HG02970 (cell line): ENCODE results near the gene AWAT2.

Source experiments
- ATAC-seq: cut with Tn5 transposase; IDR thresholded peaks from one replicate; pipeline ENCODE4 v1.9.1; 2021; ENCODE audit warnings: mild to moderate bottlenecking, moderate library complexity, moderate number of reproducible peaks; ENCODE audit not compliant: unreplicated experiment, low FRiP score

Gene AWAT2

GRCh38 chrX:70042399-70043371 is 7.1 kb downstream of the AWAT2 start:
- no peak for ATAC-seq

- no peak for ATAC-seq
These were observed 7.7 kb downstream of the AWAT2 start for GRCh38 chrX:70041993-70042392.

DNA sequence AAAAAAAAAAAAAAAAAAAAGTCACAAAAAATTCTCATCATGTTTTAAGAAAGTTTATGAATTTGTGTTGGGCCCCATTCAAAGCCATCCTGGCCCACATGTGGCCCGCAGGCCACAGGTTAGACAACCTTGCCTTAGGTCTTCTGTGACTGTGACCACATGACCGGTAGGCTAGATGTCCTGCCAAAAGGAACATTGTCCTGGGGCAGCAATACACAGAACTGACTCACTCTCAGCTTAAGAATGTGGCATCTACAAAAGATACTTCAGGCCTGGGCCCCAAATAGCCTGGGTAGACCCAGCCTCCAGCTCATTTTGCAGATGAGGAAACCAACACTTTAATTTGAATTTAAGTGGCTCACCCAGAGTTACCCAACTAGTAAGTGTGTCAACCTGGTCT is 10.0 kb downstream of the AWAT2 start:
- ATAC-seq = no peak

- no peak for ATAC-seq
These were observed 10.8 kb downstream of the AWAT2 start for GRCh38 chrX:70038951-70039350.

DNA sequence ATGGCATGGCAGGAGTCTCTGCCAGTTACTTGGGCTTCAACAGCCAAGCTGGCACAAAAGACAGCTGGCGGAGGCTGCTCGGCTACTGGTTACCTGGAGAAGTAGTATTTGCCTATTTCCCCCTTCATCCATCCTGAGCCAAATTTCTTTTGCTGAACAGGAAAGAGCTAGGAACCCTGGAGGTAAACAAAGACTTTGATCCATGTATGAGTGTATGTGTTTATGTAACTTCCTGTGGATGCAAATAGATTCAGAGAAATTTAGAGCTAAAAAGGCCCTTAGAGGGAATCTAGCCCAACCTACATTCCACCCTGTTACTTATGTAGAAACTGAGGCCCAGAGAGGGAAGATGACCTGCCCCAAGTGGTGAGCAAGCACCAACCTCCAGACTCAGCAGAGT is 11.2 kb downstream of the AWAT2 start:
- ATAC-seq = no peak

DNA sequence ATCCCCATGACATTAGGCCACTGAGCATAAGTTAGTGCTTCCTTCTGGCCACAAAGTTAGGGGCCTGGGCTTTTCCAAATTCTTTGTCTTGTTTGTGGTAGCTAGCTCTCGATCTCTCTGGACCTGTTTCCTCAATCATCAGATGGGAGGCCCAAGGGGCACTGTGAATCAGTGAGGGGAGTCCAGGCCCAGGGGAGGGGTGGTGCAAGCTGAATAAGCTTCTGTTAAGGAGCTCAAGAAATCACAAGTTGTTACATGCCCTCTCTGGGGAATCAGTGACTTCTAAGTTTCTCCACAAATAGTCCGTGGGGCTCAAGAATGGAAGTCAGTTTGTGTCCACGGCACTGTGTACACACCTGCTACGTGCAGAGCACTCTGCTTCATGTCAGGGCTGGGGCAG is 15.1 kb downstream of the AWAT2 start:
- ATAC-seq = no peak

DNA sequence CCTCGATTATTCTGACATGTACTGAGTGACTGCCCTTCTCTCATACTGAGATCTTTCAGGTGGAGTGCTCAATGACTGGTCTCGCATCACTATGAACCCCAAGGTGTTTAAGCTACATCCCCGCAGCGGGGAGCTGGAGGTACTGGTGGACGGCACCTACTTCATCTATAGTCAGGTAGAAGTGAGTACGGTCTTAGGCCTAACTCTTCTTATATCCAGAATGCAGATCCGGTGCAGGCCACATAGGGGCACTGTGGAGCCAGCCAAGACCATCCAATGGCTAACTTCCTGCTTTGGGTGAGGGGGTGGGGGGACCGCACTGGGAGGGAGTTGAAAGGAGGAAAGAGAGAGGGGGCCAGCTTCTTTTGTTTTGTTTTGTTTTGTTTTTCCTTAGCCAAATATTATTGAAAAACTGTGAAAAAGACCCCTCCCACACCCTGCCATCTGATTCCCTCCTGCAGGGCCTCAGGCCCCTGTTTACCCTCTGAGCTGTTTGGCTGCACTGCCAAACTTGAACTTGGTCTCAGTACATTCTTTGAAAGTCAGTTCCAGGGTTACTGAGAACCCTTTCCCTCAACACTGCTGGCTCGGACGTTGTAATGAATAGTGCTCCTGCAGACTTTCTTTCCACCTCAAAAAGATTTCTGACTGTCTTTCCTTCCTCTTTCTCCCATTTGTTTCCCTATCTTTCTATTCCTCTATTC is 16.2 kb downstream of the AWAT2 start:
- no peak for ATAC-seq

DNA sequence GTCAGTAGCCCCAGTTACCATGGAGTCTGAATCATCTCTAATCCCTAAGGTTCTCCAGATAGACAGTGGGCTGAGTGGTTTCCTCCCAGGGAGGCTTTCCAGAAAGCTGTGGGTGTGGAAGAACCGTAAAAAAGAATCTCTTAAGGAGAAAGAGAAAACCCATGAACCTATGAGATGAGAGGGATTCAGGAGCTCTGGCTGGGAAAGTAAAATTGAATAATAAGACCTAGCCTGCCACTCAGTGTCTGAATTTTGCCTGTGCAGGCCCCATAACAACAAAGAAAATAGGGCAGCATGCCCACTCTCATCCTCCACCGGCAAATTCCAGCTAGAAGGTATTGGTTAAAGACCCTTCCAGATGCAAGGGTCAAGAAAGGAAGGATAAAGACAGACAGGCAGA is 16.9 kb downstream of the AWAT2 start:
- no peak for ATAC-seq

GRCh38 chrX:70030301-70030767 is 19.4 kb downstream of the AWAT2 start:
- peak; percentile 49 for ATAC-seq

DNA sequence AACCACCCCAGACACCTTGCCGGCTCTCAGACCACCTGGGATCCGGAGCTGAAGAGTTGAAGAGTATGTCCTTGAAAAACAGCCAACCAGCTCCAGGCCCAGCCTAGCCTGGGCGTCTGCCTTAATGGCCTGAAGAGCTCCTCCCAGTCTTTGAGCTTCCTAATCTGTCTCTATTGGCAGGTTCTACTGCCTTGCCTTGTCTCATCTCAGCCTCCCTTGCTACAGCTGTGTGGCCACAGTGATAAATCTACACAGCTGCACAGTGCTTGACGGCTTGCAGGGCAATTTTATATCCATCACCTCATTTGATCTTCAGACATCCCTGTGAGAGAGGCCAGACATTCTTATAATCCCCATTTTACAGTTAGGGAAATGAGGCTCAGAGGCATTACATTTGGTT is 19.9 kb downstream of the AWAT2 start:
- no peak for ATAC-seq

- no peak for ATAC-seq
These were observed 22.9 kb downstream of the AWAT2 start for GRCh38 chrX:70026851-70027200.

DNA sequence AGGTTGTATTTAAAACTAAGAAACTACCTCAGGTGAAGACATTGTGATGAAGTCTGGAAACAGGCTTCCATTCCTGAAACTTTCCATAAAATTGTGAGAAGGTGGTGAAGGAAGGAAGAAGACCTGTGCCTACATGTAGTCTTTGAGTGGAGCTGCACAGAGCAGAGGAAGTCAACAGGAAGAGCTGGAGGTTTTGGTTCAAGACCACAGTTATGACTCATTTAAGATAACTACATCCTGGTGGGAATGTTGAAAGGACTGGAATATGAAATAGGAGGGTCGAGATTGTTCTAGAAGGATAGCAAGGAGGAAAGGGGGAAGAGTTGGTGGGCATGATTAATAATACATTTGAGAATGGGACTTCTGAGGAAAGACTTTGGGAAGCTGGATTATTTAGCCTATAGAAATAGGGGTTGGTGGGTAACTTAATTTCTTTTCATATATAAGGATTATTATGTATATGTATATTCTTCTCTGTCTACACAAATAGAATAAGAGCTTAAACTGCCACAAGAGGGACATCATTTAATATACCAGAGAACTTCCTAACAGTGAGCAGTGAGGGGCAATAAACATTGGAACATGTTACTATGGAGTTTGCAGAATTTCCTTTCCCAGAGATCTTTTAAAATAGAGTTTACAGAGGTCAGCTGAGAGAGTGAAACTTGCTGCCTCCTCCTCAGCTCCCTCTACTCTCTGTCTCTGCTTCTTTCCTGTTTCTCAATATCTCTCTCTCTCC is 23.5 kb downstream of the AWAT2 start:
- no peak for ATAC-seq

DNA sequence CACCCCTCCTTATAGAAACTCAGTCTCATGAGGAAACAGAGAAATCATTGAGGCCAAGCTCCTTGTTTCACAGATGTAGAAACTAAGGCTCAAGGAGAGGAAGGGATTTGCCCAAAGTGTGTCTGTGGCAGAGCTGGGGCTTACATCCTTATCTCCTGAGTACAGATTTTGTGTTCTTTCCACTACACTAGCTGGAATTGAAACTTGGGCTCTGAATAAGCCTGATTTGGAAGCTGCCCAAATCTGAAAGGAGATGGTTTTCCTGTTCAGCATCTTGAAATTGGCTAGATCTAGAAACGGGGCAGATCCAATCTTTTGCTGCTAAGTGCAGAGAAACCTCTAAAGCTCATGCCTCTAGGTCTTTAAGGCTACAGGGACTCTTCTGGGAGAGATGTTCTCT is 24.3 kb downstream of the AWAT2 start:
- no peak for ATAC-seq

- ATAC-seq = no peak
These were observed 27.1 kb downstream of the AWAT2 start for GRCh38 chrX:70022616-70023015.

- ATAC-seq = no peak
These were observed 33.2 kb downstream of the AWAT2 start for GRCh38 chrX:70016513-70016912.

DNA sequence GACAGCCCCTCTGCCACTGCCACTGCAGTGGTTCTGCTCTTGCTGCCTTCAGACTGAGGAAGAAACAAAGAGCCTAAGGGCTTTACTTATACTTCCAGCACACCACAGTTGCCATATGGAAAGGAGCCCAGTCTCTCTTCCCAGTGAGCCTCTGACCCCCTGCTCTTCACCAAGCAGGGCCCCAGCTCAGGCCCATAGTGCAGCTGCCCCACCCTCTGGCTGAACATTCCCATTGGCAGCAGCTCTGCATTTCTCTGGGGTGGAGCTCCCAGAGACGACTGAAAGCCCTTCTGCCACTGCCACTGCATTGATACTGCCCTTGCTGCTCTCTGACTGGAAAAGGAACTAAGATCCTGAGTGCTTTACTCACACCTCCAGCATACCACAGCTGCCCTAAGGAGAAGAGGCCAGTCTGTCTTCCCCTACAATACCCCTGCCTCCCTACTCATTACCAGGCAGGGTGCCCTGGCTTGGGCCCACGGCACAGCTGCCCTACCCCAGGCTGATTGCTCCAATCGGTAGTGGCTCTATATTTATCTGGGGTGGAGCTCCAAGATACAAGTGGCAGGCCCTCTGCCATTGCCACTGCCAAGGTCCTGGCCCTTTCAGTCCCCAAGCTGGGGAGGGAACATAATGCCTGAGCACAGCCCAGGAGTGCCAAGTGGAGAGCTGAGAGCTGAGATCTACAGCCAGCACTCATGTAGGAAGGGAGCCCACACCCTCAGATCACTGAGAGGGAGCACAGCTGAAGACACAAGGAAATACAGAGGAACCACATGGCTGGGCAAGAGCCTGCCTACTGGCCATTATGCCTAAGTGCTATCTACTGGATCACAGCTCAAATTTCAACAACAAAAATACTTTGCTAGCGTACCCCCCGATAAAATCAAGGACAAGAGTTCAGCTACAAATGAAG is 36.0 kb downstream of the AWAT2 start:
- no peak for ATAC-seq

DNA sequence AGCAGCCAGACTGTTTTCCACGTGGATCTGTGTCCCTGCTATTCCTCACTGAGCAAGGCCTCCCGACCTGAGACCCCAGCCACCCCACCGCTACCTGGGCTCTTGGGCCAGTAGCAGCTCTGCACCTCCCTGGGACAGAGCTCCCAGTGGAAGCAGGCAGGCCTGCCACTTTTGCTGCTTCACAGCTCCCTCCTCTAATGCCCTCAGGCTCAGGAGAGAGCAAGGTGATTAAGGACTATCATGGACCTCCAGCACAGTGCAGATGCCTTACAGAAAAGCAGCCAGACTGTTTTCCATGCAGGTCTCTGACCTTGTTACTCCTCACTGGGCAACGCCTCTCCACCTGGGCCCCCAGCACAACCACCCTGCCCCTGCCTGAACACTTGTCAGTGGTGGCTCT is 37.0 kb downstream of the AWAT2 start:
- no peak for ATAC-seq

- no peak for ATAC-seq
These were observed 39.8 kb downstream of the AWAT2 start for GRCh38 chrX:70009970-70010369.

DNA sequence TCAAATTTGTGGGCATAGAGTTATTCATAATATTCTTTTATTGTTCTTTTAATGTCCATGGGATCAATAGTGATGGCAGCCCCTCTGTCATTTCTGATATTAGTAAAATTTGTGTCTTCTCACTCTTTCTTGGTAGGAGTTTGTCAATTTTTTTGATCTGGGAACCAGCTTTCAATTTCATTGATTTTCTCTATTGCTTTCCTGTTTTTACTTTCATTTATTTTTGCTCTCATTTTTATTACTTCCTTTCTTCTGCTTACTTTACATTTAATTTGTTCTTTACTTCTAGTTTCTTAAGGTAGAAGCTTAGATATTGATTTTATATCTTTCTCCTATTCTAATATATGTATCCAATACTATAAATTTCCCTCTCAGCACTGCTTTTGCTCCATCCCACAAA is 40.7 kb downstream of the AWAT2 start:
- no peak for ATAC-seq

DNA sequence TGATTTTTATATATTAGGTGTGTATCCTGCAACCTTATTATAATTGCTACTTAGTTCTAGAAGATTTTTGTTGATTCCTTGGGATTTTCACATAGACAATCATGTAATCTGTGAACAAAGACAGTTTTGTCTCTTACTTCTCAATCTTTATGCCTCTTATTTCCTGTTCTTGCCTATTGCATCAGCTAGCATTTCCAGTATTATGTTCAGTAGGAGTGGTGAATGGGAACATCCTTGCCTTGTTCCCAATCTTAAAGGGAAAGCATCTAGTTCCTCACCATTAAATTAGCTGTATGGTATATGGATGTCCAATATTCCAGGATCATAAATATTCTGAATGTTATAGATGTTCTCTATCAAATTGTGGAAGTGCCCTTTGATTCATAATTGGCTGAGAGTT is 41.8 kb downstream of the AWAT2 start:
- no peak for ATAC-seq
